SK-N-MC (cell line): ENCODE results near the gene SLC34A3.
A peak's percentile ranks its signal among the peaks of the same experiment; 100 is the strongest.

Experiments
- DNase-seq: peaks from one replicate; pipeline ENCODE4 v3.0.0-alpha.2; 2011; ENCODE audit warnings: low read depth, low spot score
- H3K27ac ChIP-seq: fragments of 200-600 bp; sonication (generic); 2 replicates; pipeline ENCODE4 v1.5.1; 2016; ENCODE audit warnings: mixed run types
- H3K36me3 ChIP-seq: fragments of 200-600 bp; sonication (generic); 2 replicates; pipeline ENCODE4 v1.6.1; 2017; ENCODE audit warnings: antibody characterized with exemption, low read length, mixed read lengths; ENCODE audit not compliant: insufficient read depth
- H3K4me3 ChIP-seq: fragments of 200-600 bp; sonication (generic); 2 replicates; pipeline ENCODE4 v1.5.1; 2016
- H3K9ac ChIP-seq: fragments of 200-600 bp; sonication (generic); 2 replicates; pipeline ENCODE4 v1.8.0; 2017; ENCODE audit warnings: mixed run types, mixed read lengths; ENCODE audit not compliant: insufficient read length
- H3K9me3 ChIP-seq: fragments of 200-600 bp; sonication (generic); 2 replicates; pipeline ENCODE4 v1.6.1; 2017; ENCODE audit warnings: low read depth, mild to moderate bottlenecking, antibody characterized with exemption, low read length, moderate library complexity, mixed read lengths
- EZH2 ChIP-seq: fragments of 200-600 bp; sonication (generic); IDR thresholded peaks from one replicate; pipeline ENCODE4 v1.6.1; 2017; ENCODE audit warnings: antibody characterized with exemption
- FOXP2 ChIP-seq: optimal IDR thresholded peaks from 2 replicates; pipeline ENCODE3; 2011; ENCODE audit warnings: mild to moderate bottlenecking, moderate library complexity; ENCODE audit not compliant: insufficient read depth; ENCODE audit errors: extremely low read length, control extremely low read depth
- POLR2AphosphoS5 ChIP-seq: IDR thresholded peaks from 2 replicates; pipeline ENCODE4 v1.6.1; 2012; ENCODE audit warnings: mild to moderate bottlenecking, low read depth, low read length, borderline replicate concordance

Gene SLC34A3

GRCh38 chr9:137271696-137272076 is 41.0 kb downstream of the SLC34A3 start:
- peak overlapping the region; percentile 57; the same call in 1 of the 2 replicates for H3K27ac ChIP-seq
- H3K9me3 ChIP-seq = no peaks in the 10 kb centered on the region
- no peak overlapping the region for H3K4me3 ChIP-seq
- no peak overlapping the region for H3K9ac ChIP-seq
- peaks cover 14% of the 10 kb centered on the region; the same call in 1 of the 2 replicates for H3K36me3 ChIP-seq
- no peak for DNase-seq
- TF ChIP-seq FOXP2 = no peak
- no peak for TF ChIP-seq POLR2AphosphoS5
- no peak for TF ChIP-seq EZH2

- Histone ChIP-seq H3K36me3 (peaks cover 10% of the 10 kb centered on the region; the same call in 1 of the 2 replicates), H3K4me3 (no peak overlapping the region), H3K9me3 (no peaks in the 10 kb centered on the region), H3K27ac (no peak overlapping the region), H3K9ac (no peak overlapping the region)
- no peak for DNase-seq
- TF ChIP-seq POLR2AphosphoS5 = no peak
- TF ChIP-seq EZH2 = no peak
- TF ChIP-seq FOXP2 = no peak
Measured at GRCh38 chr9:137272241-137273094, 41.8 kb downstream of the SLC34A3 start.

- H3K9me3 ChIP-seq = no peaks in the 10 kb centered on the region
- H3K9ac ChIP-seq = no peak overlapping the region
- no peak overlapping the region for H3K27ac ChIP-seq
- no peak overlapping the region for H3K4me3 ChIP-seq
- no peak for DNase-seq
- TF ChIP-seq POLR2AphosphoS5 = no peak
- TF ChIP-seq FOXP2 = no peak
- no peak for TF ChIP-seq EZH2
- H3K36me3 ChIP-seq = peaks cover 7% of the 10 kb centered on the region; the same call in 1 of the 2 replicates
Measured at GRCh38 chr9:137273095-137273490, 42.4 kb downstream of the SLC34A3 start.

GRCh38 chr9:137273611-137274320 is 43.1 kb downstream of the SLC34A3 start:
- TF ChIP-seq EZH2 = no peak
- no peak for TF ChIP-seq FOXP2
- TF ChIP-seq POLR2AphosphoS5 = no peak

GRCh38 chr9:137275203-137275587 is 44.5 kb downstream of the SLC34A3 start:
- TF ChIP-seq EZH2 (no peak), FOXP2 (no peak), POLR2AphosphoS5 (no peak)
- Histone ChIP-seq H3K9me3 (no peaks in the 10 kb centered on the region), H3K27ac (no peak overlapping the region), H3K4me3 (no peak overlapping the region), H3K36me3 (no peaks in the 10 kb centered on the region; the same call in 1 of the 2 replicates), H3K9ac (no peak overlapping the region)
- no peak for DNase-seq

More at GRCh38 chr9:137273611-137274320, 43.1 kb downstream of the SLC34A3 start:
- no peak overlapping the region for H3K4me3 ChIP-seq
- no peak for DNase-seq
- H3K36me3 ChIP-seq = peaks cover 3% of the 10 kb centered on the region; the same call in 1 of the 2 replicates
- H3K9me3 ChIP-seq = no peaks in the 10 kb centered on the region
- no peak overlapping the region for H3K9ac ChIP-seq
- no peak overlapping the region for H3K27ac ChIP-seq

- peak overlapping the region; percentile 82 for H3K27ac ChIP-seq
- H3K36me3 ChIP-seq = no peaks in the 10 kb centered on the region; the same call in 1 of the 2 replicates
- TF ChIP-seq FOXP2 (no peak), POLR2AphosphoS5 (no peak), EZH2 (no peak)
- DNase-seq = no peak
- H3K4me3 ChIP-seq = no peak overlapping the region
- H3K9ac ChIP-seq = no peak overlapping the region
- no peaks in the 10 kb centered on the region for H3K9me3 ChIP-seq
Measured at GRCh38 chr9:137275588-137276472, 45.1 kb downstream of the SLC34A3 start.

GRCh38 chr9:137276473-137277328 is 46.0 kb downstream of the SLC34A3 start:
- no peak for DNase-seq
- H3K36me3 ChIP-seq = no peaks in the 10 kb centered on the region; the same call in 1 of the 2 replicates
- TF ChIP-seq POLR2AphosphoS5 (no peak; the same call in 1 of the 2 replicates), FOXP2 (no peak), EZH2 (no peak)
- H3K27ac ChIP-seq = peak overlapping the region; percentile 82
- no peaks in the 10 kb centered on the region for H3K9me3 ChIP-seq
- peak overlapping the region; percentile 73 for H3K9ac ChIP-seq
- peak overlapping the region; percentile 24 for H3K4me3 ChIP-seq
